GM21786 (cell line): ENCODE measurements around the gene RAPGEF3.

Source experiments
- ATAC-seq: cut with Tn5 transposase; IDR thresholded peaks from one replicate; pipeline ENCODE4 v1.9.1; 2021; ENCODE audit not compliant: unreplicated experiment

RAPGEF3 gene

DNA sequence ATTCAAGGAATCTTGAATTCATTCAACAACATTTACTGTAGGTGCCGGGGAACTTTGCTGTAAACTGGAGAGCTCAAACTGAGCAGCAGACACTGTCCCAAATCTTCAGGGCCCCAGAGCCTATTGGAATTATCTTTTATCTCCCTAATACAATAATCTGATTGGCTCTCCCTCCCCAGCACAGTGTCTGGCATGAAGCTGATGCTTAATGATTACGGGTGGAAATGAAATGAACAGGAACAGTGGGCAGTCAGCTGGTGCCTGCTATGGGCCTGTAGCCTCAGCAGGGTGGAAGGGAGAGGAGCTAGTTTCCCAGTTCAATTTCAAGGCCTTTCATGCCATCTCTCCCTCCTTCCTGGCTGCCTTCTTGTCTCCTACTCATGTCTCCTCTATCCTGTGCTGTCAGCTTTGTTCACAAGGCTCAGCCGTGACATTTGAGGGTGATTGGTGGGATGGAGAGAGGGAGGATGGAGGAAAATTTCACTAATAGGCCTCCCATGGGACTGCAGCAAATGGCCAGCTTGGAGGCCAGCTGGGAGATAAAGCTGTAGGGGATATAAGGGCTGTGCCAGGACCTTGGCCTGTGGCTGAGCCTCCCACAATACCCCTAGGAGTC is 4.3 kb upstream of the RAPGEF3 start:
- no peak for ATAC-seq

DNA sequence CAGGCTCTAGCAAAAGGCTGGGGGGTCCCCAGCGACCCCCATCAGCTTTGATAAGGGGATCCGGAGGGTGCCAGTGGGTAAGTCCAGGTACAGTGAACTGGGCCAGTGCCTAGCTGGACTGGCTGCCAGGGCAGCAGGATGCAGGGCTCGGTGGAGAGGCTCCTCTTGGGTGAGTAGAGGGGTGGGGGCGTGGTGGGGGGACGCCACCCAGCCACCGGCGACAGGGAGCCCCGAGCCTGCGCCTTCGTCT is 171 bp downstream of the RAPGEF3 start:
- ATAC-seq = no peak

DNA sequence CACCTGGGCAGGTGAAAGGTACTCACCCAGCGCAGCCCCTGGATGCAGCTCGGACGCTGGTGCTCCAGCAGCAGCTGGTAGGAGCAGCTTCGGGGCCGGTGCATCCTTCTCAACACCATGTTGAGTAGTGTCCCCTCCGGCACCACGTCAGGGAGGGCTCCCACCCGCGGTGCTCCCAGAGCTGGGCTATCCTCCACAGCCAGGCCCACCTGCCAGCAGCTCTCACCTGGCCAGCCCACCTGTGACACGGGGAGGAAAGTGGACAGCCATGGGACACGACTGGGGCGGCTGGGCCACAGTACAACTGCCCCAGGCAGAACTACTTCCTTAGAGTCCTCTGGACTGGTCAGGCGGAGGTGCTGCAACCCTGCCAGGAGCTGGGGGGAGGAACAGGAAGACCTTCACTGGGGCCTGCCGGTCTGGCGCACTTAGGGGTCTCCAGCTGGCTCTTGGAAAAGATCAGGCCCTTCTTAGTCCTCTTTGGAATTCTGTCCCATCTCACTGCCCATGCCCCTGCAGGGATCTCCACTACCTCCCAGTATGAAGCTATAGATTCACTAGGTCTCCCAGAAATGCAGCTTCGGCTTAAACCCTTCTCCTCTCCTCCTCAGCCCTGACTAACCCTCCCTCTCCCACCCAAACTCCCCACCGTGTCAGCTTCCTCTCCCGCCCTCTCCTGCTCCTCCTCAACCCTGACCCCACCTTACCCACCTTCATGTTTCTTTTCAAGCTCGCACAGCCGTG is 668 bp downstream of the RAPGEF3 start:
- no peak for ATAC-seq

DNA sequence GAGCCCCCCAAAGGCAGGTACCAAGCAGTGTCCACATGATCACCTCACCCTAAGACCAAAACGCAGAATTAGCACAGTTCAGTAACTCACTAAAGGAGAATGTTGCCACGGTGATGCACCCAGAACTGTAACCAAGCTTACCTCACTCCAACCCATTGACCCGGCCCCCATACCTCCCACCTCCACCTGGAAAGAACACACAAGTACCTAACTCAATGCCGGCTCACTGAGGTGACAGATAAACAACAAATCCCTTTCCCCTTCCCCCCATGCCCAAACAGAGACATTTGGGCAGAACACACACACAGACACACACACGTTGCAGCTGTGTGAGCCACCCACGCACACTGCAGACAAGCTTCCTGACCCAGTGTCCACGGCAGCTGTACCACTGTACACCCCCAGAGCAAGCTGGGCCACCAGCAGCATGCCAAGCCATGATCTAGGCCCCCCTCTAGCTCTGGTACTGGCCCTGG is 1.3 kb downstream of the RAPGEF3 start:
- ATAC-seq = no peak

DNA sequence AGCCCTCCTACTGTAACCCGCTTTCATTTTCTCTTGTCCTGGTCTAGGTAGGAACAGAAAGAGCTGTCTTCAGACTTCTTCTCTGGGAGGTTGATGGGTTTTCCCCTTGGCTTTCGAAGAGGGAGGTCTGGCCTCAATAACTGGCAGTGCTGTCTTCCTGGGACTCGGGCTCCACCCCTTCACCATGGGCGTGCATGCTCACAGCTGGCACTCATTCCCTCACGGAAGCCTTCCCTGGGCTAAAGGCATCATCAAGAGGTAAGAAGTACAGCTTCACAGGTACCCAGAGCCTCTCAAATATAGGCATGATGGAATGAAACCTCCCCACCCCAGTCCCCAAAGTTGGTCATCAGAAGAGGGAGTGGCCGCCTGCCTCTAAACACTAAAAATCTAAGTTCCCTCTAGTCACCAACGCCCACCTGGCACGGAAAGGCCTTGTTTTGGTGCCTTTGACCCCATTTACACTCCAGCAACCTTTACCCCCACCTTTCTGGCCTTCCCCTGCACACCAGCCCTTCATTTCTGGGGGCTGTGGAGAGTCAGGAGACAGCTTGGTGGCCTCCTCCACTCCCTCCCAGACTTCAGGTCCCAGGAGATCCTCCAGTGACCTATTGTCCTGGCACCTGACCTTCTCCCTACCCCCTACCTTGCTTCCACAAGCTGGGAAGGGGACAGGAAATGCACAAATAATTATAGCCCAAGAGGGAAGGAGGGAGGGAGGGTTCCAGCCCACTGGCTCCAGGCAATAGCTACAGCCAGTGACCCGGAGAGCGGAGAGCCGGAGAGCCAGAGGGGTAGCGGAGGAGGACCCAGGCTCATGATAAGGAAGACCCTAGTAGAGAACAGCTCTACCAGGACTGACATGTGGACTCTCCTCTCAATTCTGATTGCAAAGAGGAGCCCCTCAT is 2.8 kb downstream of the RAPGEF3 start:
- ATAC-seq = peak; percentile 76

DNA sequence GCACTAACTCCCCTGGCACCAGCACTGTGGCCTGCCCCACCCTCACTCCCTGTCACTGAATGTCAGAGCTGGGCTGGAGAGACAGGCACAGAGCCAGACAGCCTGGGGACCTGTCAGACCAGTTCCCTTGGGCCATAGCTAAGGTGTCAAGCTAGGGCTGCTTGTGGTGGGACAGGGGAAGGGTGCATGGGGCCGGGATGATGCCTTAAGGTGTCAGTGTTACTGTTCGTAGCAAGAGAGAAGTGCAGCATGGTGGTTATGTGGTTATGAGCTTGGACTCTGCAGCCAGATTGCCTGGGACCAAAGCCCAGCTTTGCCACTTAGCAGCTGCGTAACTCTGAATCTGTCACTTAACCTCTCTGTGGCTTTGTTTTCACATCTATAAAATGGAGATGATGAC is 3.8 kb downstream of the RAPGEF3 start:
- ATAC-seq = peak; percentile 17

DNA sequence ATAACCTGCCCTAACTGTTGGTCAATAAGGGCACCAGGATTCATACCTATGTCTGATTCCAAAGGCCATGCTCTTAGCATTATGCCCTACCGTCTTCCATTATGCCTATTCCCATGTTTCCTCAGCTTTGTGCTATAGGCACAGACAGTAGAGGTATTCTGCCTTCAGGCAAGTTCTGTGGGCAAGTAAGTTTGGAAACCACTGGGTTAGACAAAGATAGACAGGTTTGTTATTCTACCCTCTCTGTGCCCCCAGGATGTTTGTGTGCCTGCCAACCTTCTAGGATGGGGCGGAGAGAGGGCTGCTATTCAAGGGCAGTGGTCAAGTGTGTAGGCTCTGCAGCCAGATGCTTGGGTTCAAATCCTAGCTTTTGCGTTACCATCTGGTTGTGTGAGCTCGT is 4.6 kb downstream of the RAPGEF3 start:
- ATAC-seq = no peak

DNA sequence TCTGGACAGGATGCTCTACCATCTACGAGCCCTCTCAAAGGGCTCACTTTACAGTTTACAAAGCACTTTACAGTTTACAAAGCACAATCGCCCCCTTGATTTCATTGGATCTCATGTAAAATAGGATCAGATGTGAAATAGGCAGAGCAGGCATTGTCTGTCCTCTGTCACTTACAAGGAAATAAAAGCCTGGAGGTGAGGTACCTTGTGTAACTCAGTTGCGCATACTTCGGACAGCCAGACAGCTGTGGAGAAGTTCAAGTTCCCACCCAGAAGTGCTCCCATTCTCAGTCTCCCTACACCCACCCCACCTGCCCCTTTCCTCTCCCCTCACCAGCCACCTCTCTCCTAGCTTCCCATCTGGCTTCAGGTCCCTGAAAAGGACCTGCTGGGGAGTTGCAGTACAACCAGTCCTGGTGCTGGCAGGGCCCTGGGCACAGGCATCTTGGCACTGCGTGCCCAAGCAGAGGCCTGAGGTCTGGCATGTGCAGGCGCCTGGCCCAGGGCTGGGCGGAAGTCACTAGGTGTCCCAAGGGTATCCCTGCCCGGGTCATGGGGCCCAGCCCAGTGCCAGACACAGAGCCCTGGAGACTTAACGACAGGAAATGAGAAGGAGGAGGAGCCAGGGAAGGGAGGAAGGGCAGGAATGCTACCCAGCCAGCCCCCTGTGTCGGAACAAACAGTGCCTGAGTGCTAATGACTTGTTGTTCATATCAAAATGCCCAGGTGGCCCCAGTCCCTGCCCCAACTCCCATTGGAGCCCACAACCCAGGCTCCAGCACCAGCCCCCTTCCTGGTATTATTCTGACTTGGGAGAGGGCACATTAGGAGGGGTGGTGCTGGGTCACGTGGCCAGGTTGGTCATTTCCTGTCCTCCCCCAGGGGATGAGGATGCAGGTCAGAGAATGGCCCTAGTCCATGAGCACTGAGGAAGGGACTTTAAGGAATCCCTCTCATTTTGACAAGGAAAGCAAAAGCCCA is 5.4 kb downstream of the RAPGEF3 start:
- ATAC-seq = no peak

DNA sequence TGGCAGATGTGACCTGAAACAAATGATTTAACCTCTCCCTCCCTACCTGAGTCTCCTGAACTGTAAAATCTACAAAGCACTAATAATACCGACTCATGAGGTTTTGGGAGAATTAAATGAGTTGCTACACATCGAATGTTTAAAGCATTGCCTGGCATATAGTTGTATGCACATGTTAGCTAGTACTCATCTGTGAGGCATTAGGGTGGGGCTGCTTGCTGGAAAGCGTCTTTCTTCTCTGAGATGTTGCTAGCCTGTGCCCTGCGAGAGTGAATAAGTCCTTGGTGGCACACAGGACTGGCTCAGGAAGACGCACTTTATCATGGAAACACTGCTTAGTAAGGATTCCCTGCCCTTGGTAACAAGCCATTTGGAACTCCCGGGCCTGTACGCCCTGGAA is 6.1 kb downstream of the RAPGEF3 start:
- ATAC-seq = no peak

DNA sequence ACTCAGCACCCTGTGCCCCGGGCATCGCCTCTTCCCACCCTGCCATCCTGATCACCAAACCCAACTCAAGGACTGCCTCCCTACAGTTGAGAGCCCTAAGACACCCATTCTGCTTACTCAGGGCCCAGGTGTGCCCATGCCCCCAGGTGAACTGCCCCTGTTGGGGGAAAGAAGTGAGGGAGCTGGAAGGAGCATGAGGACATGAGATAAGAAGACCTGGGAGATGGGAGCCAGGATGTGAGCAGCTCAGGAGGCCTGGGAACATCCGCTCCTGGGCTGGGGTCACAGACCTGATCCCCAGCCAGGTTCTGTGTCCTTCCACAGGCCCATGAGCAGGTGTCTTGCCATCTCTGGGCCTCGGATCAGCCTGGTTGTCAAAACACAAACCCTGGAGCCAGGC is 6.6 kb downstream of the RAPGEF3 start:
- no peak for ATAC-seq

DNA sequence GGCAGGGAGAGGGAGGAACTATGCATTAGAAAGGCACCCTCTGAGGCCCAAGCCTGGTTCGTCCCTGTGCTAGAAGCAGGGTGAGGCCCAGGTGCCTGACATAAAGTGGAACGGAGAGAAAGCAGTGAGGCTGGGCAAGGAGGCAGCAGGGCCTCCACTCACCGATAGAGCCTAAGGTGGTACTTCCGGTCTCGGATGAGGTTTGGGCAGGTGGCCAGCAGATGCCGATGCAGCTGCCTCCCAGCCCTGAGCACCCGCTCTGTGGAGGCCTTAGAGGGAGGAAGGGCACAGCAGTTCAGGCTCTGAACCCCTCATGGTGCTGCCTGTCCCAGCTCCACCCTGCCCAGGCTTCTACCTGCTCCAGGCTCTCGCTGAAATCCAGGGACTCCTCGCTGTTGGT is 7.1 kb downstream of the RAPGEF3 start:
- ATAC-seq = no peak

DNA sequence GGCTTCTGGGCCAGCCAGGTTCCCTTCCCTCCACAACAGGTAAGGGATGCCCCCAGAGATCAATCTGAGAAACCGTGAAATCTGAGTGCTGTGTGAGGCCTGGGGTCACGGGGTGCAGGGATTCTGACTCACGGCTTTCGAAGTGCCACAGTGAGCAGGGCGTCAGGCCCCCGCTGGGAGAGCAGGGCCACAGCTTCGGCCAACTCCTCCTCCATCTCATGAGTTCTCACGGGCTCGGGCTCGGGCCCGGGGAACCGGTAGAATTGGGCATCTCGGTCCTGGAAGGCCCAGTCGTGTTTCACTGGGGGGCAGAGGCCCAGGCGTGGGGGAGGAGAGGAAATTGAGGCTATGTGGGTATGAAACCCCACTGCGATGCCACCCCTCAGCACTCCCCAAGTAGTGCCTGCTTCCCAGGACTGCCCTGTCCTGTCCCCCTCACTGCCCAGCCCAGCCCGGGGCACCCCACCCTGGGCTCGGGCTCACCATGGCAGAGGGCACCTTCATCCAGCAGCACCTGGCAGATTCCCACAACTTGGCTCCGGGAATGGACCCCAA is 7.7 kb downstream of the RAPGEF3 start:
- no peak for ATAC-seq

DNA sequence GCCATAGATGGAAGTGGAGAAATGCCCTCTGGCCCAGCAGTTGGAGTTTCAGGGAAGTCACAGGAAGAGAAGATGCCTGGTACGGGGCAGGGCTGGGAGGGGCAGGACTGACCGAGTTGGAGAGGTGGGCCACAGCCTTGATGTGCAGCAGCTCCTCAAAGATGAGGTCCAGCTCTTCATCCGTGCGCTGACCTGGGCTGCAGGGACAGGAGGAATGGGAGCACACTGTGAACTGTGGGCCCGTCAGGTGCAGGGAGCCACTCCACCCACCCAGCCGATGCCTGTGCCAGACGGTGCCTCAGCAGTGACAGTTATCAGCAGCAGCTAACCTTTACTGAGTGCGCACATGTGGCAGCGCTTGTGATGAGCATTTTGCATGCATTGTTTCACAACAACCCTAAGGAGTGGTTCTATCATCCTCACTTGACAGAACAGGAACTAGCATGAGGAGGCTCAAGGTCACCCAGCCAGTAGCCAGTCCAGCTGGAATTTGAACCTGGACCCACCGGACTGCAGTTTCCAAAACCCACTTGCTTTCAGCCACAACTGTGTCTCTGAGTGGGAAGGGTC is 8.4 kb downstream of the RAPGEF3 start:
- ATAC-seq = no peak

DNA sequence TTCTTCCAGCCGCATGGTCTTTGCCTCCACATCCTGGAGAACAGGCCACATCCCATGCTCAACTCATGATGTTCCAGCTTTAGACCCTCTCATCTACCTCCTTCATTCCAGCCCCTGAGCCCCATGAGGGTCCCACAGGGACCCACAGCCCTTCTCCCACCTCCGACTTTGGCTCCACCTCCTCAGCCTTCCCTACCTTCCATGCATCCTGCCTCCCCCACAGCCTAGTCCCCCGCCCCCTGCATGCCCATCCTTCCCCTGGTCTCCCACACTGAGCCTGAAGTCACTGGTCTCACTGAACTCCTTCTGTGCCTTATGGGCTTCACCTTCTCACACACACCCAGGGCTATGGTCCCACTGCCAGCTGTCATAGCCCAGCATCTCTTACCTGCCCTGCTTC is 9.8 kb downstream of the RAPGEF3 start:
- no peak for ATAC-seq

DNA sequence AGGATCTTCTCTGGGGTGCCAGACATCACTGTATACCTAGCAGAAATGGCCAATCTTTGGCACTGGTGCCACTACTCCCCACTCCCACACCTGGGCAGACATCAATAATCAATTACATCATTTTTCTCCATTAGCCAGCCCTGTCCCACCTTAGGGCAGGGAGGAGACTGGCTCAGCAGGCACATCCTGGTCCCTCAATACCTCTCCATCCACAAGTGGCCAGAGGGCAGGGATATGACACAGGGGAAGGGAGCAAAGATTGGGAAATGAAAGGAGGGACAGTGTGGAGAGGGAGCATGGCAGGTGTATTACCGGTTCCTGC is 10.2 kb downstream of the RAPGEF3 start:
- no peak for ATAC-seq

DNA sequence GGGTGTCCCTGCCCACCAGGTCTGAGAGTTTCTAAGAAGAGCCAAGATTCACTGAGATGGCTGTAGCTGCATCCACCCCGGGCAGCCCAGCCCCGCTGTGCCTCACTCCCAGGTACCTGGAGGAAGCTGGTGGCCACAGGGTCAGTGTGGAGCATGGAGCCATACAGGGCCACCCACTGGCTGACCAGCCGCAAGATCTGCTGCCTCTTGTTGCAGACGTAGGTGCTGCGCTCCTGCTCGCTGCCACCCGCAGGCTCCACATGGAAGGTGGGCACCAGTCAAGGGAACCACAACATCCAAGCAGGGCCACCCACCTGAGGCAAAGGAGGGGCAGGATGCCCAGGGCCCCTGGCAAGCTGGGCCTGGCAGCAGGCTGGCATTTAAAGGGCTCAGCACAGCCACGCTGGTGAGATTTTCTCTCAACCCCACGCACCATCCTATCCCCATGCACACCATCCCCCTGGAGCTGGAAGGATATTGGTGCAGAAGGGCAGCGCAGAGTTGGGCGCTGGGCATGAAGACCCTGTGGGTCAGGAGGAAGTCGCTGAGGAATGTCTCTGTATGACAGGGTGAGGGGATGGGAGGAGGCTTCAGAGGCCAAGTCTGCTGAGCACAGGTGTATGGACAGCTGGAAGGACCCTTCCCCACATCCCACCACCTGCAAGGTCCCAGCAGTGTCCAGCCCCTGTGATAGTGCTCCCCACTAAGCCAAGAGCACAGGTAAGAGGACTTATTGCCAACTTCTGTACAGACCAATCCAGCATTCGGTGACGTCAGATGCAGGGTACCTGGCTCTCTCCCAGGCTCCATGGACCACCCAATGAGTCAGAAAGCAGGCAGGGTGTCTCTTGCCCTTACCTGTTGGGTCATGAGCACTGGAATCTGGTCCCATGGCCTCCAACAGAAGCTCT is 10.8 kb downstream of the RAPGEF3 start:
- no peak for ATAC-seq

DNA sequence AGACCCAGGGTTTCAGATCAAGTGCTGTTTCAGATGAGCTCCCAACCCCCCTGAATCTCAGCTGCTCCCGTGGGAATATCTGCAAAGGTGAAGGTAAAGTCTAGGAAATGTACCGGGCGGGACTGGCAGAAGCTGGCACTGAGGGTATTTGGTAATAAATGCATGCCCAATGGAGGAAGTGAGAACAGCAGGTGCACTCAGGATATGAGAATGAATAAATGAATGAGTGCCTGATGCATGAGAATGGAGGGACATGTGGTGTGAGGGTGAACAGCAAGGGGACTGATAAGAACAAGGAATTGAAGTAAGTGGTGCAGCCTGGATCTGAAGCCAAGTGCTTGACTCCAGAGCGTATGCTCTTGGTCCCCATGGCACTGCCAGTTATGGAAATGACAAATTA is 11.6 kb downstream of the RAPGEF3 start:
- ATAC-seq = no peak

DNA sequence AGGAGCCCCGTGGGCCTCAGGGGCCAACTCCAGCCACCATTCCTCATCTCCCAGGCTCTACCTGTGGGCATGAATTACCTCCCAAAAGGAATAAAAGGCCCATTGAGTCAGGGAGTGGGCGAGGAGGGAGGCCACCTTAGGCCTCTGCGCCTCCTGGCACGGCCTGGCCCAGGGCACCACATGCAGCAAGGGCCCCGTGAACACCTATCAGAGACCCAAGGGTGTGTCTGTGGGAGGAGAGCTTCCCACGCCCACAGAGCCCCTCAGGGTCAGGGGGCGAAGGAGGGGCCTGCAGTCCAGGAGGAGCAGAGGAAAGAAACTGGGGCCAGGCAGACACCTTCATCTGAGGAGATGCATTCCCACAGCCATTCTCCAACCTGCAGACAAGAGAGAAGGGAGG is 12.2 kb downstream of the RAPGEF3 start:
- ATAC-seq = no peak

DNA sequence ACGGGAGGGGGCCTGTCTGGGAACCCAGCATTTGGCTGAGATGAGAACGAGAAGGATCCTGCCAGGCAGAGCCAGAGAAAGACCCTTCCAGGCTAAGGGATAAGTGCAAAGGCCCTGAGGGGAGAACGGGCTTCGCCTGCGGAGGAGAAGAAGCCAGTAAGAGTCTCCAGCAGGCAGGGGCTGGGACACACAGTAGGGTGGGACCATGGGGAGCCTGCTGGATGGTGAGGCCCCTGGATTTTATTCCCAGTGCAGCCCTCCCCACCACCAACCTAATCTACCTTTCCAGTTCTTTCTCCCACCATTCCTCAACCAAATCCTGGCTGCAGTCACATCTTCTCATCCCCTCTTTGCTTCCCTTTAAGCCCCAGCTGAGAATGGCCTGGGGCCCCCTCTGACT is 12.6 kb downstream of the RAPGEF3 start:
- ATAC-seq = no peak
